GM12878 (cell line): ENCODE results near the gene KIR2DL3. TPM values are rescaled to one million over a fixed set of nuclear protein-coding genes. Genes with fewer than 3 reads are reported as not detected.
A peak's percentile ranks its signal among the peaks of the same experiment; 100 is the strongest.

Experiments
- ATAC-seq: fragments of 200-7000 bp; cut with Tn5 transposase; 3 replicates; pipeline ENCODE4 v1.9.1; 2020; ENCODE audit warnings: mild to moderate bottlenecking, moderate library complexity
- BruUV-seq: library from RNA; stranded (reverse); fragments of 400-500 nt; replicated peaks from 2 replicates; lab custom pipeline; 2021; lab: Mats Ljungman, UMichigan
- CTCF ChIA-PET: fragments of 300-600 bp; sonication (Branson Sonifier 250); formaldehyde crosslinking; extraction: SDS; loops from one replicate; lab custom pipeline; 2021; ENCODE audit warnings: inconsistent platforms; lab: Yijun Ruan, JAX
- POLR2A ChIA-PET: fragments of 350-600 bp; formaldehyde crosslinking; extraction: SDS; loops from one replicate; lab custom pipeline; 2021; ENCODE audit warnings: inconsistent platforms; lab: Charles Lee
- RAD21 ChIA-PET: fragments of 300-600 bp; sonication (Branson Sonifier 250); formaldehyde crosslinking; loops from one replicate; lab custom pipeline; 2023; ENCODE audit warnings: antibody characterized with exemption; ENCODE audit not compliant: unreplicated experiment; lab: Charles Lee
- SMC1A ChIA-PET: fragments of 300-600 bp; sonication (Branson Sonifier 250); formaldehyde crosslinking; loops from one replicate; lab custom pipeline; 2023; ENCODE audit not compliant: unreplicated experiment, uncharacterized antibody; lab: Charles Lee
- DNase-seq: peaks from one replicate; pipeline ENCODE4 v3.0.0-alpha.2; 2011; ENCODE audit warnings: low read depth, low spot score
- FAIRE-seq: peaks from 3 replicates; lab custom pipeline; 2011; peaks lifted over from hg19 to GRCh38; lab: Jason Lieb, UNC
- H2AFZ ChIP-seq: 2 replicates; pipeline ENCODE4 v1.6.0; 2011; ENCODE audit warnings: low read depth, low read length, control low read depth; ENCODE audit not compliant: control insufficient read depth
- H3K27ac ChIP-seq: 2 replicates; pipeline ENCODE4 v1.5.1; 2011; ENCODE audit warnings: control low read depth; ENCODE audit not compliant: control insufficient read depth, insufficient read depth
- H3K27me3 ChIP-seq, 2 experiments: replicated peaks in 1 of 2; 2 replicates each; pipeline versions ENCODE4 v1.6.0 to v1.6.1; 2011; ENCODE audit warnings: low read length in 1 of 2; ENCODE audit not compliant: control insufficient read depth in 2 of 2, insufficient read depth in 2 of 2
- H3K36me3 ChIP-seq, 2 experiments: 2 replicates each; pipeline ENCODE4 v1.5.1; 2011; ENCODE audit warnings: low read length in 1 of 2; ENCODE audit not compliant: control insufficient read depth in 2 of 2, insufficient read depth in 2 of 2
- H3K4me1 ChIP-seq: 2 replicates; pipeline ENCODE4 v1.6.1; 2011; ENCODE audit warnings: mild to moderate bottlenecking, low read length, moderate library complexity, mixed read lengths; ENCODE audit not compliant: control insufficient read depth, insufficient read depth
- H3K4me2 ChIP-seq: 2 replicates; pipeline ENCODE4 v1.6.0; 2011; ENCODE audit warnings: control low read depth; ENCODE audit not compliant: control insufficient read depth, insufficient read depth
- H3K4me3 ChIP-seq: fragments of 200-600 bp; sonication (generic); 2 replicates; pipeline ENCODE4 v1.5.1; 2016
- H3K79me2 ChIP-seq: 2 replicates; pipeline ENCODE4 v1.6.0; 2011; ENCODE audit warnings: low read length; ENCODE audit not compliant: control insufficient read depth, insufficient read depth
- H3K9ac ChIP-seq: 2 replicates; pipeline ENCODE4 v1.8.0; 2011; ENCODE audit warnings: low read length, control low read depth, mixed read lengths; ENCODE audit not compliant: control insufficient read depth, insufficient read depth
- H3K9me3 ChIP-seq: replicated peaks from 3 replicates; pipeline ENCODE4 v1.5.1; 2011; ENCODE audit warnings: mild to moderate bottlenecking, low read length; ENCODE audit not compliant: control insufficient read depth, insufficient read depth
- H4K20me1 ChIP-seq: 2 replicates; pipeline ENCODE4 v1.6.0; 2011; ENCODE audit not compliant: control insufficient read depth, insufficient read depth
- CHD2 ChIP-seq: IDR thresholded peaks from 2 replicates; pipeline ENCODE4 v1.6.1; 2011; ENCODE audit warnings: low read depth, low read length, improper control_type of control experiment, borderline replicate concordance
- CHD4 ChIP-seq: fragments of 200-600 bp; sonication (generic); IDR thresholded peaks from 2 replicates; pipeline ENCODE4 v1.6.1; 2016; ENCODE audit warnings: mild to moderate bottlenecking
- E4F1 ChIP-seq: fragments of 450-650 bp; IDR thresholded peaks from 2 replicates; pipeline ENCODE4 v1.6.1; 2018; ENCODE audit warnings: borderline replicate concordance, mild to moderate bottlenecking; ENCODE audit not compliant: partially characterized antibody
- JUND ChIP-seq: IDR thresholded peaks from 2 replicates; pipeline ENCODE4 v1.6.1; 2012; ENCODE audit warnings: low read depth, mild to moderate bottlenecking, low read length, improper control_type of control experiment, moderate library complexity
- MTA2 ChIP-seq: fragments of 450-650 bp; IDR thresholded peaks from 2 replicates; pipeline ENCODE4 v1.6.1; 2016; ENCODE audit warnings: low read depth, mild to moderate bottlenecking, moderate library complexity
- MYB ChIP-seq: fragments of 150-350 bp; IDR thresholded peaks from 2 replicates; pipeline ENCODE4 v1.6.1; 2014; ENCODE audit warnings: mild to moderate bottlenecking, low read depth, low read length, borderline replicate concordance
- NBN ChIP-seq: fragments of 450-650 bp; IDR thresholded peaks from 2 replicates; pipeline ENCODE4 v1.6.1; 2016
- NR2C1 ChIP-seq: fragments of 450-650 bp; IDR thresholded peaks from 2 replicates; pipeline ENCODE4 v1.6.1; 2017; ENCODE audit warnings: antibody characterized with exemption, mild to moderate bottlenecking, moderate library complexity
- POU2F2 ChIP-seq: IDR thresholded peaks from 3 replicates; pipeline ENCODE4 v1.6.1; 2011; ENCODE audit warnings: low read depth, mild to moderate bottlenecking, low read length, borderline replicate concordance
- RUNX3 ChIP-seq: IDR thresholded peaks from 2 replicates; pipeline ENCODE4 v1.6.1; 2012; ENCODE audit warnings: low read length, inconsistent platforms
- SKIL ChIP-seq: fragments of 450-650 bp; IDR thresholded peaks from 2 replicates; pipeline ENCODE4 v1.6.1; 2017; ENCODE audit warnings: mild to moderate bottlenecking, low read depth, inconsistent platforms; ENCODE audit not compliant: poor library complexity, severe bottlenecking
- SMARCA5 ChIP-seq: fragments of 450-650 bp; IDR thresholded peaks from 2 replicates; pipeline ENCODE4 v1.6.1; 2017; ENCODE audit warnings: mild to moderate bottlenecking
- SRF ChIP-seq, 2 experiments: IDR thresholded peaks; 2 replicates each; pipeline ENCODE4 v1.6.1; 2011; ENCODE audit warnings: low read depth in 2 of 2, low read length in 2 of 2, mild to moderate bottlenecking in 1 of 2, moderate library complexity in 1 of 2
- TCF12 ChIP-seq: IDR thresholded peaks from 2 replicates; pipeline ENCODE4 v1.6.1; 2011; ENCODE audit warnings: low read depth, mild to moderate bottlenecking, low read length
- TCF3 ChIP-seq: IDR thresholded peaks from 2 replicates; pipeline ENCODE4 v1.6.1; 2012; ENCODE audit warnings: low read depth, mild to moderate bottlenecking, low read length, borderline replicate concordance; ENCODE audit not compliant: insufficient read depth
- TCF7 ChIP-seq: IDR thresholded peaks from 2 replicates; pipeline ENCODE4 v1.6.1; 2014; ENCODE audit warnings: antibody characterized with exemption, borderline replicate concordance
- USF1 ChIP-seq: IDR thresholded peaks from 2 replicates; pipeline ENCODE4 v1.6.1; 2011; ENCODE audit warnings: borderline replicate concordance, low read depth, mild to moderate bottlenecking, moderate library complexity, mixed read lengths, low read length; ENCODE audit not compliant: insufficient read depth; ENCODE audit errors: extremely low read length
- ZBED1 ChIP-seq: IDR thresholded peaks from 2 replicates; pipeline ENCODE4 v1.6.1; 2016; ENCODE audit warnings: borderline replicate concordance
- WGBS: methylation state at CpG from one replicate; pipeline ENCODE4 v1.1.6; 2016; ENCODE audit warnings: low lambda C conversion rate; ENCODE audit not compliant: insufficient replicate concordance, insufficient coverage; ENCODE audit errors: missing lambda C conversion rate; 5-methylcytosine and 5-hydroxymethylcytosine counted together
- in situ Hi-C: fragments of 300-500 bp; cut with MboI; formaldehyde crosslinking; loops from 9 replicates; pipeline ENCODE4 v1.14.3; 2018; ENCODE audit warnings: mixed read lengths
- intact Hi-C: fragments of 100-400 bp; cut with micrococcal nuclease; formaldehyde crosslinking; loops from one replicate; pipeline ENCODE4 v1.14.2; 2022; ENCODE audit not compliant: unreplicated experiment
- polyA plus RNA-seq, 11 experiments: library from polyadenylated mRNA; depleted of rRNA in 4 of 11; unstranded in 6 of 11; stranded (reverse) in 5 of 11; fragments of >200 nt; fragmentation: Nextera tagmentation in 4 of 11; fragmentation: Illumina TruSeq in 1 of 11; extraction: Ambion mirVana in 4 of 11; extraction: Trizol in 1 of 11; gene quantifications; 1 replicate in 1 of 11; 2 replicates in 10 of 11; pipeline versions ENCODE4 v1.2.1 to v1.2.3, GENCODE V29; 2011 to 2016; ENCODE audit warnings: inconsistent platforms in 2 of 11, missing spikeins in 2 of 11, low read depth in 1 of 11
- total RNA-seq, 4 experiments: library from RNA; depleted of rRNA in 3 of 4; stranded (reverse); fragments of >200 nt in 3 of 4; fragmentation: Illumina TruSeq in 1 of 4; extraction: Trizol in 1 of 4; gene quantifications; 2 replicates each; pipeline versions ENCODE4 v1.2.1 to v1.2.3, GENCODE V29; 2013 to 2021
- TF ChIP-seq, protein P1 (sequence below): fragments of 450-650 bp; IDR thresholded peaks from 2 replicates; pipeline ENCODE4 v1.6.1; 2017; ENCODE audit warnings: low read depth, mild to moderate bottlenecking, moderate library complexity

The KIR2DL3 gene
- total and polyA plus RNA-seq, 10 of the 15 experiments (the other 5 are each of a cell fraction or from before 2014, with no cell fraction given) = 0.45 TPM; not detected in 9

- no peak for ATAC-seq
- ChIA-PET SMC1A (no interaction called here), CTCF (interaction anchor here (0.7 to 1.2 kb wide), 2 partner anchors 34 to 54 kb away, joined by 3 to 4 read pairs; no protein-coding TSS in a partner anchor)
- TF ChIP-seq CHD2 (no peak), TCF3 (peak; percentile 90), TCF12 (peak; percentile 83), TCF7 (no peak), POU2F2 (no peak), USF1 (peak; percentile 23), SKIL (no peak), MYB (no peak), CHD4 (no peak), SRF (IDR thresholded peaks at IDR 0.05; ENCODE audit: low read depth in 2 of 2, low read length in 2 of 2) (no peak), RUNX3 (peak; percentile 87), JUND (no peak), SMARCA5 (no peak), NR2C1 (no peak), NBN (no peak), MTA2 (no peak), ZBED1 (no peak), E4F1 (no peak)
- TF ChIP-seq, protein P1, sequence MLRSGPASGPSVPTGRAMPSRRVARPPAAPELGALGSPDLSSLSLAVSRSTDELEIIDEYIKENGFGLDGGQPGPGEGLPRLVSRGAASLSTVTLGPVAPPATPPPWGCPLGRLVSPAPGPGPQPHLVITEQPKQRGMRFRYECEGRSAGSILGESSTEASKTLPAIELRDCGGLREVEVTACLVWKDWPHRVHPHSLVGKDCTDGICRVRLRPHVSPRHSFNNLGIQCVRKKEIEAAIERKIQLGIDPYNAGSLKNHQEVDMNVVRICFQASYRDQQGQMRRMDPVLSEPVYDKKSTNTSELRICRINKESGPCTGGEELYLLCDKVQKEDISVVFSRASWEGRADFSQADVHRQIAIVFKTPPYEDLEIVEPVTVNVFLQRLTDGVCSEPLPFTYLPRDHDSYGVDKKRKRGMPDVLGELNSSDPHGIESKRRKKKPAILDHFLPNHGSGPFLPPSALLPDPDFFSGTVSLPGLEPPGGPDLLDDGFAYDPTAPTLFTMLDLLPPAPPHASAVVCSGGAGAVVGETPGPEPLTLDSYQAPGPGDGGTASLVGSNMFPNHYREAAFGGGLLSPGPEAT = no peak
Measured at GRCh38 chr19:54707962-54708361, 30.4 kb upstream of the KIR2DL3 start.

More at GRCh38 chr19:54707962-54708361, 30.4 kb upstream of the KIR2DL3 start:
- no peaks in the 10 kb centered on the region for H3K36me3 ChIP-seq
- in situ Hi-C loops = no loop called here
- H3K9ac ChIP-seq = no peak overlapping the region
- H3K4me2 ChIP-seq = peak overlapping the region; percentile 22; the same call in 1 of the 2 replicates
- H3K4me3 ChIP-seq = no peak overlapping the region
- H3K4me1 ChIP-seq = peaks cover 9% of the 10 kb centered on the region
- DNase-seq (no peak), FAIRE-seq (no peak)
- intact Hi-C loops = no loop called here
- H3K27me3 ChIP-seq = no peaks in the 10 kb centered on the region; a peak in 1 of 4 replicates
- ChIA-PET RAD21 (no interaction called here), POLR2A (no interaction called here)
- H2AFZ ChIP-seq = peak overlapping the region; percentile 24; the same call in 1 of the 2 replicates
- H4K20me1 ChIP-seq = no peaks in the 10 kb centered on the region
- no peak overlapping the region for H3K27ac ChIP-seq
- H3K79me2 ChIP-seq = no peaks in the 10 kb centered on the region
- WGBS = 3% methylated on average over 4 of the region's 4 CpGs
- H3K9me3 ChIP-seq = no peaks in the 10 kb centered on the region
- no TSS peak for BruUV-seq
